ENCODE measurements around the gene RNF40. TPM values are rescaled to one million over a fixed set of nuclear protein-coding genes. Genes with fewer than 3 reads are reported as not detected.

The RNF40 gene
- total and polyA plus RNA-seq, 4 experiments from 2014 or later, result 16.6 to 109 (median 76.8) TPM

DNA sequence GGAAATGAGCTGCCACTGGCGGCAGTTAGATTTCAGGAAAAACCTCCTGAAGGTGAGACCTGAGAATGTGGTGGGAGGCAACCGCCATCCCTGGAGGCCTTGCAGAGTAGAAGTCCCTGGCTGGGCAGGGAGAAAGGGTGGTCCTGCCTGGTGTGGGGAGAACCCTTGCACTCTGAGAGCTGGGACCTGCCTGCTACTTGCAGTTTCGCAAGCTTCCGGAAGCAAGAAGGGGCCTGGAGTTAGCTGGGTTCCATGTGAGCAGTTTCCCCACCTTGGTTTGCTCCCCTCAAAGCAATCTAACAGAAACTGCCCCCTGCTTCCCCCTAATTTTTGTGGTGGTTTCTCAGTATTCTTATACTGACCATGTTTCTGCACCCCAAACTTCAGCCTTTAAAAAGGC, 18.4 kb downstream of the RNF40 start:
- peaks cover 6% of the 10 kb centered on the region for H3K4me1 ChIP-seq (ENCODE audit: insufficient read depth, low read length)
- ChIA-PET CTCF (ENCODE audit: partially characterized antibody) (no interaction called here), POLR2A (ENCODE audit: partially characterized antibody) (no interaction called here)
- no peak for DNase-seq
- H3K4me3 ChIP-seq (ENCODE audit: low read length in 2 of 2), result no peak overlapping the region
- no peaks in the 10 kb centered on the region for H3K27me3 Mint-ChIP-seq
- no peaks in the 10 kb centered on the region for H3K9me3 Mint-ChIP-seq
- H3K27me3 ChIP-seq (ENCODE audit: insufficient read depth, low read length), result no peaks in the 10 kb centered on the region
- no peak overlapping the region for H3K27ac Mint-ChIP-seq
- H3K4me1 Mint-ChIP-seq, result peaks cover 4 to 23% (median 7%) of the 10 kb centered on the region in 4 donors
- intact Hi-C loops (cut with micrococcal nuclease), result no loop called here
- H3K36me3 ChIP-seq (ENCODE audit: insufficient read depth, low read length), result no peaks in the 10 kb centered on the region
- H3K27ac ChIP-seq (ENCODE audit: low read depth, low read length), result no peak overlapping the region
- no peaks in the 10 kb centered on the region for H3K9me3 ChIP-seq (ENCODE audit: control insufficient read depth in 1 of 2, low read length in 2 of 2)
- no peak overlapping the region for H3K4me3 Mint-ChIP-seq
- peaks cover 3% of the 10 kb centered on the region in 2 donors for H3K36me3 Mint-ChIP-seq

- H3K27me3 Mint-ChIP-seq, result peaks cover under 1 to 1% of the 10 kb centered on the region in 2 donors
- H3K27ac Mint-ChIP-seq, result no peak overlapping the region
- DNase-seq, result no peak
- H3K4me1 Mint-ChIP-seq, result peaks cover 2 to 23% (median 13%) of the 10 kb centered on the region in 4 donors
- intact Hi-C loops (cut with micrococcal nuclease), result no loop called here
- Histone ChIP-seq H3K4me1 (ENCODE audit: insufficient read depth, low read length) (peaks cover 8% of the 10 kb centered on the region), H3K9me3 (ENCODE audit: control insufficient read depth in 1 of 2, low read length in 2 of 2) (no peaks in the 10 kb centered on the region), H3K27ac (ENCODE audit: low read depth, low read length) (no peak overlapping the region), H3K27me3 (ENCODE audit: insufficient read depth, low read length) (peaks cover under 1% of the 10 kb centered on the region), H3K4me3 (ENCODE audit: low read length in 2 of 2) (no peak overlapping the region), H3K36me3 (ENCODE audit: insufficient read depth, low read length) (no peaks in the 10 kb centered on the region)
- H3K4me3 Mint-ChIP-seq, result no peak overlapping the region
- H3K36me3 Mint-ChIP-seq, result peaks cover 3% of the 10 kb centered on the region in 2 donors
- ChIA-PET POLR2A (ENCODE audit: partially characterized antibody) (interaction anchor here (1.0 to 1.3 kb wide), 2 partner anchors 7 to 23 kb away, joined by 3 to 5 read pairs; no protein-coding TSS in a partner anchor), CTCF (ENCODE audit: partially characterized antibody) (interaction anchor here (1.5 to 2.0 kb wide), 2 partner anchors 23 to 31 kb away, joined by 3 to 4 read pairs; no protein-coding TSS in a partner anchor)
- no peaks in the 10 kb centered on the region for H3K9me3 Mint-ChIP-seq
Measured at GRCh38 chr16:30782486-30783279, 20.6 kb downstream of the RNF40 start.

- Mint-ChIP-seq H3K36me3 (peaks cover 3% of the 10 kb centered on the region in 2 donors), H3K27ac (no peak overlapping the region), H3K4me1 (peaks cover 5 to 26% (median 17%) of the 10 kb centered on the region in 4 donors), H3K4me3 (no peak overlapping the region), H3K27me3 (peaks cover 3 to 5% of the 10 kb centered on the region in 2 donors), H3K9me3 (no peaks in the 10 kb centered on the region)
- peaks cover 10% of the 10 kb centered on the region for H3K4me1 ChIP-seq (ENCODE audit: insufficient read depth, low read length)
- CTCF ChIA-PET (ENCODE audit: partially characterized antibody), result interaction anchor here (1.5 to 2.0 kb wide), 2 partner anchors 23 to 30 kb away, joined by 3 to 4 read pairs; no protein-coding TSS in a partner anchor
- H3K27me3 ChIP-seq (ENCODE audit: insufficient read depth, low read length), result peaks cover 5% of the 10 kb centered on the region
- no peak overlapping the region for H3K27ac ChIP-seq (ENCODE audit: low read depth, low read length)
- intact Hi-C loops (cut with micrococcal nuclease), result no loop called here
- no peak overlapping the region for H3K4me3 ChIP-seq (ENCODE audit: low read length in 2 of 2)
- no peak for DNase-seq
- POLR2A ChIA-PET (ENCODE audit: partially characterized antibody), result interaction anchor here (1.0 to 1.3 kb wide), 2 partner anchors 8 to 22 kb away, joined by 3 to 5 read pairs; no protein-coding TSS in a partner anchor
- no peaks in the 10 kb centered on the region for H3K9me3 ChIP-seq (ENCODE audit: control insufficient read depth in 1 of 2, low read length in 2 of 2)
- no peaks in the 10 kb centered on the region for H3K36me3 ChIP-seq (ENCODE audit: insufficient read depth, low read length)
Measured at GRCh38 chr16:30783280-30784109, 21.4 kb downstream of the RNF40 start.

- POLR2A ChIA-PET (ENCODE audit: partially characterized antibody), result interaction anchor here (1.2 kb wide), 1 partner anchor 30 kb away, joined by 3 read pairs; no protein-coding TSS in a partner anchor
- H3K36me3 ChIP-seq (ENCODE audit: insufficient read depth, low read length), result no peaks in the 10 kb centered on the region
- Mint-ChIP-seq H3K4me1 (peaks cover 5 to 26% (median 17%) of the 10 kb centered on the region in 4 donors), H3K27ac (no peak overlapping the region), H3K4me3 (peak overlapping the region in 1 of 8 donors; percentile 15), H3K27me3 (peaks cover 3 to 5% of the 10 kb centered on the region in 2 donors), H3K9me3 (no peaks in the 10 kb centered on the region), H3K36me3 (peaks cover 3% of the 10 kb centered on the region in 2 donors)
- DNase-seq, result no peak
- H3K9me3 ChIP-seq (ENCODE audit: control insufficient read depth in 1 of 2, low read length in 2 of 2), result no peaks in the 10 kb centered on the region
- H3K27ac ChIP-seq (ENCODE audit: low read depth, low read length), result no peak overlapping the region
- peaks cover 5% of the 10 kb centered on the region for H3K27me3 ChIP-seq (ENCODE audit: insufficient read depth, low read length)
- CTCF ChIA-PET (ENCODE audit: partially characterized antibody), result interaction anchor here (0.6 to 1.5 kb wide), 2 partner anchors 22 to 1339 kb away, joined by 3 read pairs; no protein-coding TSS in a partner anchor
- H3K4me1 ChIP-seq (ENCODE audit: insufficient read depth, low read length), result peaks cover 10% of the 10 kb centered on the region
- intact Hi-C loops (cut with micrococcal nuclease), result no loop called here
- no peak overlapping the region for H3K4me3 ChIP-seq (ENCODE audit: low read length in 2 of 2)
Measured at GRCh38 chr16:30784215-30784614, 22.1 kb downstream of the RNF40 start.

GRCh38 chr16:30785126-30786106, 23.3 kb downstream of the RNF40 start:
- H3K27ac ChIP-seq (ENCODE audit: low read depth, low read length), result no peak overlapping the region
- H3K9me3 ChIP-seq (ENCODE audit: control insufficient read depth in 1 of 2, low read length in 2 of 2), result no peaks in the 10 kb centered on the region
- ChIA-PET CTCF (ENCODE audit: partially characterized antibody) (interaction anchor here (0.6 kb wide), 1 partner anchor 1340 kb away, joined by 3 read pairs; no protein-coding TSS in a partner anchor), POLR2A (ENCODE audit: partially characterized antibody) (interaction anchor here (1.2 kb wide), 1 partner anchor 29 kb away, joined by 3 read pairs; no protein-coding TSS in a partner anchor)
- no peaks in the 10 kb centered on the region for H3K36me3 ChIP-seq (ENCODE audit: insufficient read depth, low read length)
- H3K4me1 ChIP-seq (ENCODE audit: insufficient read depth, low read length), result peaks cover 10% of the 10 kb centered on the region
- intact Hi-C loops (cut with micrococcal nuclease), result no loop called here
- H3K4me3 ChIP-seq (ENCODE audit: low read length in 2 of 2), result no peak overlapping the region
- peak overlapping the region in 3 of 7 donors; percentile 10 to 66 (median 29) for H3K27ac Mint-ChIP-seq
- no peaks in the 10 kb centered on the region for H3K9me3 Mint-ChIP-seq
- peak overlapping the region; percentile 58 to 78 (median 66) for H3K4me3 Mint-ChIP-seq
- H3K27me3 Mint-ChIP-seq, result peaks cover 3 to 5% of the 10 kb centered on the region in 2 donors
- peaks cover 5 to 26% (median 17%) of the 10 kb centered on the region in 4 donors for H3K4me1 Mint-ChIP-seq
- no peak for DNase-seq
- H3K36me3 Mint-ChIP-seq, result peaks cover 3% of the 10 kb centered on the region in 2 donors
- H3K27me3 ChIP-seq (ENCODE audit: insufficient read depth, low read length), result peaks cover 5% of the 10 kb centered on the region

All from CD4-positive, alpha-beta memory T cell (primary cell).